ENCODE data around the gene SZRD1.

The SZRD1 gene

DNA sequence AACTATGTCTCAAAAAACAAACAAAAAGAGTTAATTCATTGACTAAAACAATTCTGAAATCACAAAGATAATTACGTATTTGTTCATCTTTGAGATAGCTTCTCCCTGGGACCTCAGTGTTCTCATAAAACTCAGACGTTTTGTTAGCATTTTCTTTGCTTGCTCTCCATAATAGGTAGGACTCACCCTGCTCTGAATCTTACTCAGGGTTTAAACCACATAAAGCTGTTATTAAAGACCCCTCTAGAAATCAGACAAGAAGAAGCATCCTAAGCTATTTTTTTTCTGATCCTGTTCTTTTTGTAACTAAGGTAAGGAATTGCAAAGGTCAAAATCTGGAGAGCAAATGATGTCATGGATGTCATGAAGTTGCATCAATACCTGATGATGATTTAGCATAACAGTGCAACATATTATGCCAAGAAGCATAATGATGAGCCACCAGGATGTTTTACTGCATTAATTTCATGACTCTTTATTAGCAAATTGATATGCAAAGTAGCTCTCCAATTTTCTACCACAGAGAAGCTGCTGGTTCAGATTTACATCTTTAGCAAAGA, 17.1 kb upstream of the SZRD1 start:
- TF ChIP-seq SIN3A (IDR thresholded peaks at IDR 0.05; ENCODE audit: borderline replicate concordance, insufficient read depth, low read length) (no peak), POLR2AphosphoS5 (IDR thresholded peaks at IDR 0.05; ENCODE audit: low read depth, low read length) (no peak), TAF1 (IDR thresholded peaks at IDR 0.05; ENCODE audit: borderline replicate concordance, insufficient read depth, low read length) (no peak)

GRCh38 chr1:16351456-16351993, 15.5 kb upstream of the SZRD1 start:
- TF ChIP-seq TAF1 (IDR thresholded peaks at IDR 0.05; ENCODE audit: borderline replicate concordance, insufficient read depth, low read length) (no peak), SIN3A (IDR thresholded peaks at IDR 0.05; ENCODE audit: borderline replicate concordance, insufficient read depth, low read length) (no peak), POLR2AphosphoS5 (IDR thresholded peaks at IDR 0.05; ENCODE audit: low read depth, low read length) (no peak)
- TF ChIP-seq, protein P1, sequence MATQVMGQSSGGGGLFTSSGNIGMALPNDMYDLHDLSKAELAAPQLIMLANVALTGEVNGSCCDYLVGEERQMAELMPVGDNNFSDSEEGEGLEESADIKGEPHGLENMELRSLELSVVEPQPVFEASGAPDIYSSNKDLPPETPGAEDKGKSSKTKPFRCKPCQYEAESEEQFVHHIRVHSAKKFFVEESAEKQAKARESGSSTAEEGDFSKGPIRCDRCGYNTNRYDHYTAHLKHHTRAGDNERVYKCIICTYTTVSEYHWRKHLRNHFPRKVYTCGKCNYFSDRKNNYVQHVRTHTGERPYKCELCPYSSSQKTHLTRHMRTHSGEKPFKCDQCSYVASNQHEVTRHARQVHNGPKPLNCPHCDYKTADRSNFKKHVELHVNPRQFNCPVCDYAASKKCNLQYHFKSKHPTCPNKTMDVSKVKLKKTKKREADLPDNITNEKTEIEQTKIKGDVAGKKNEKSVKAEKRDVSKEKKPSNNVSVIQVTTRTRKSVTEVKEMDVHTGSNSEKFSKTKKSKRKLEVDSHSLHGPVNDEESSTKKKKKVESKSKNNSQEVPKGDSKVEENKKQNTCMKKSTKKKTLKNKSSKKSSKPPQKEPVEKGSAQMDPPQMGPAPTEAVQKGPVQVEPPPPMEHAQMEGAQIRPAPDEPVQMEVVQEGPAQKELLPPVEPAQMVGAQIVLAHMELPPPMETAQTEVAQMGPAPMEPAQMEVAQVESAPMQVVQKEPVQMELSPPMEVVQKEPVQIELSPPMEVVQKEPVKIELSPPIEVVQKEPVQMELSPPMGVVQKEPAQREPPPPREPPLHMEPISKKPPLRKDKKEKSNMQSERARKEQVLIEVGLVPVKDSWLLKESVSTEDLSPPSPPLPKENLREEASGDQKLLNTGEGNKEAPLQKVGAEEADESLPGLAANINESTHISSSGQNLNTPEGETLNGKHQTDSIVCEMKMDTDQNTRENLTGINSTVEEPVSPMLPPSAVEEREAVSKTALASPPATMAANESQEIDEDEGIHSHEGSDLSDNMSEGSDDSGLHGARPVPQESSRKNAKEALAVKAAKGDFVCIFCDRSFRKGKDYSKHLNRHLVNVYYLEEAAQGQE (IDR thresholded peaks at IDR 0.05; ENCODE audit: insufficient read depth in 1 of 2, low read depth in 2 of 2, low read length in 2 of 2), result no peak

GRCh38 chr1:16351994-16352841, 14.8 kb upstream of the SZRD1 start, which contains the start of gene FBXO42:
Gene FBXO42, minus strand, starts transcription at chr1:16352480. Its CDS starts 37,062 bp downstream, at chr1:16315418.
- 0 out of 2 replicates have a peak, but pooled peaks have one; percentile 46 for TF ChIP-seq SIN3A (IDR thresholded peaks at IDR 0.05; ENCODE audit: borderline replicate concordance, insufficient read depth, low read length)
- TF ChIP-seq FOXP2 (optimal IDR thresholded peaks at IDR 0.05; ENCODE audit: borderline replicate concordance, extremely low read depth, extremely low read length, insufficient read depth), result peak; percentile 46
- TF ChIP-seq TAF1 (IDR thresholded peaks at IDR 0.05; ENCODE audit: borderline replicate concordance, insufficient read depth, low read length), result peak; percentile 87
- peak; percentile 81 for TF ChIP-seq POLR2AphosphoS5 (IDR thresholded peaks at IDR 0.05; ENCODE audit: low read depth, low read length)
- TF ChIP-seq, protein P1 (IDR thresholded peaks at IDR 0.05; ENCODE audit: insufficient read depth in 1 of 2, low read depth in 2 of 2, low read length in 2 of 2), result 0 out of 4 replicates have a peak, but pooled peaks of 1 of the 2 experiments have one; percentile 13

DNA sequence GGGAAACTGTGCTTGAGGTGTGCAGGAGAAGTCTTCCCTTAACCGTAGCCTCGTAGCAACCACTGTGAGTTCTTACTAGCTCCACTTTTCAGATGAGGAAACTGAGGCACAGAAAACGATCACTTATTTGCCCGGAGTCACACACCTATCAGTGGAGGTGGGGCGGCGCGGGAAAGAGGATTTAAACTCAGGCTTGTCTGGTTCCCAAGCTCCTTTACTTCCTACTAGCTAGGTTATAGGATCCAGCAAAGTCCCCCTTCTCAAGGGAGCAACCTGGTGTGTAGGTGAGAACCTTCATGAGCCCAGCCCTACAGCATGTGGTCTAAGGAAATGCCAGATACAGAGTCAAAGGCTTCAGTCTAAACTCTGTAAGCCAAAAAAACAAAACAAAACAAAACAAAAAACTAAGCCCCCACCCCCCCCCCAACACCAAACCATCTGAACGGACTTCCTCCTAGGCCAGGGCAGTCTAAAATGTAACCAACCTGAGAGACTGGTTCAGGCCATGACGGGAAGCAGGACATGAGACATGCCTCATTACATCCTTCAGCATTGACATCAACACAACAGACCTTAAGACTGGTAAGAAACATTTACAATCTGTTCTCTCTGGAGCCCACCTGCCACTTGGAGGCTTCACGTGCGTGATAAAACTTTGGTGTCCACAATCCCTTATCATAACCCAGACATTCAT, 14.1 kb upstream of the SZRD1 start:
- TF ChIP-seq, protein P1 (IDR thresholded peaks at IDR 0.05; ENCODE audit: insufficient read depth in 1 of 2, low read depth in 2 of 2, low read length in 2 of 2), result no peak
- TF ChIP-seq POLR2AphosphoS5 (IDR thresholded peaks at IDR 0.05; ENCODE audit: low read depth, low read length) (no peak), SIN3A (IDR thresholded peaks at IDR 0.05; ENCODE audit: borderline replicate concordance, insufficient read depth, low read length) (no peak), TAF1 (IDR thresholded peaks at IDR 0.05; ENCODE audit: borderline replicate concordance, insufficient read depth, low read length) (no peak), FOXP2 (optimal IDR thresholded peaks at IDR 0.05; ENCODE audit: borderline replicate concordance, extremely low read depth, extremely low read length, insufficient read depth) (no peak)

GRCh38 chr1:16354619-16355018, 12.4 kb upstream of the SZRD1 start:
- TF ChIP-seq TAF1 (IDR thresholded peaks at IDR 0.05; ENCODE audit: borderline replicate concordance, insufficient read depth, low read length) (no peak), SIN3A (IDR thresholded peaks at IDR 0.05; ENCODE audit: borderline replicate concordance, insufficient read depth, low read length) (no peak), FOXP2 (optimal IDR thresholded peaks at IDR 0.05; ENCODE audit: borderline replicate concordance, extremely low read depth, extremely low read length, insufficient read depth) (no peak), POLR2AphosphoS5 (IDR thresholded peaks at IDR 0.05; ENCODE audit: low read depth, low read length) (no peak)
- TF ChIP-seq, protein P1 (IDR thresholded peaks at IDR 0.05; ENCODE audit: insufficient read depth in 1 of 2, low read depth in 2 of 2, low read length in 2 of 2), result no peak
